GM12892 (cell line): ENCODE measurements around the gene TRIL.

Source experiments
- POLR2AphosphoS5 ChIP-seq: IDR thresholded peaks from 2 replicates; pipeline ENCODE4 v1.6.1; 2011; ENCODE audit warnings: low read depth, low read length, control low read depth
- TAF1 ChIP-seq: IDR thresholded peaks from 2 replicates; pipeline ENCODE4 v1.6.1; 2011; ENCODE audit warnings: low read depth, mild to moderate bottlenecking, control low read depth, low read length, borderline replicate concordance

DNA sequence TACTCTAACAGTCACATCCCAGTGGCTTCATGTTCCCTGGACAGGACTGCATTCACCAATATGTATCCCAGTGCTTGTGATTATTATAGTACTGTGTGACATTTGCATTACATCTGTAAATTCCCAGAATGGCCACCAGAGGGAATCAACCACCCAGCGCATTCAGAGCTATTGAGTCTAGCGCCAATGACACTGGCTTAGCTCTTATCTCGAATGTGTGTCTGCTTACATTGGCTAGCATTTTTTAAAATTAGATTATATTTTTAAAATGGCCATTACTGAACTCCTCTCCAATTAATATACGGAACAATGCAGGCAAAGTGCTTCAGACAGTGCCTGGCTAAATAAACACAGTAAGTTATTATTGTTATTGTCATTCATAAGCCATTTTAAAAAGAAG, 36.3 kb downstream of the TRIL start:
- TF ChIP-seq TAF1, result no peak
- TF ChIP-seq POLR2AphosphoS5, result no peak
